Measurements from ENCODE around the gene CNPY1. TPM values are rescaled to one million over a fixed set of nuclear protein-coding genes. Genes with fewer than 3 reads are reported as not detected.

The CNPY1 gene
- total RNA-seq, 5 donors from 2014 or later (not counting 1 experiment from before 2014, with no cell fraction given), result not detected

DNA sequence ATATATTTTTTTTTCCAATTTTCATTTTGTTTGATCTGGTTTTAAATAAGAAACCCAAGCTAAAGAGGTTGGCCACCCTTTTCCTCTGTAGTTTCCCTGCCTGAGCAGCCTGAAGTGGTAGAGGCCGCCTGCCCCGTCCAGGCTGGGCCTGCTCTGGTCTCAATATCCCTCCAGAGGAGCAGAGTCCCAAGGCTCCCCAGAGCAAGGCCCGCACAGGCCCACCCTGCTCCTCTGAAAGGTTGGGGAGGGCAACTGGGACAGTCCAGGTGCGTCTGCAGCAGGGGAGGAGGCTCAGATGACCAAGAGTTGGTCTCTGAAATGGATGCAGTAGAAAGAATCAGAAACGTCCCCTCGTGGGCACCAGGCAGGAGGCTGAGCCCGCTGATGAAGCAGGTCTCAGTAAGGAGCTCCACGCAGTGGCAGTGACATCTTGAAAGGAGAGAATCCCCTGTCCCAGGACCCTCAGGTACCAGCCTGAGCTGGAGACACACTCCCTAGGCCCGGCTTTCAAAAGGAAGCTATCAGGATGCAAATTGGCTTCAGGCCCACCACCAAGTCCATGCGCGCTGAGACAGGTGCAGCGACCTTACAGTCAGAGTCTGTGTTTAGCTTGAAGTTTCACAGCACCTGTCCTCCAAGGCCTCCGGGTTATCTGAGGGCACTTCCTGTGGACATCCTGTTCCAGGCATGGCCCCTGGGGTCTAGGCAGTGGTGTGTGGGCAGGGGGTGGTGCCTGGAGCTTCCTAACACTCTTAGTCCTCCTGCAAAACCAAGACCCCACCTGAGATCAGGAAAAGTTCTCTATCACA lies 50.7 kb downstream of the CNPY1 start:
- ATAC-seq (replicated peaks in 1 of 4) (no peak), DNase-seq (no peak)
- Histone ChIP-seq H3K27ac (ENCODE audit: low read length) (no peak overlapping the region), H3K4me1 (ENCODE audit: control insufficient read depth in 1 of 2, extremely low read depth in 1 of 2, insufficient read depth in 2 of 2, low read length in 2 of 2) (peaks cover 0 to 13% of the 10 kb centered on the region in 2 experiments), H3K36me3 (ENCODE audit: control insufficient read depth in 2 of 2, extremely low read depth in 1 of 2, insufficient read depth in 1 of 2, low read length in 1 of 2) (no peaks in the 10 kb centered on the region), H3K27me3 (replicated peaks in 1 of 2; ENCODE audit: control insufficient read depth in 2 of 2, extremely low read depth in 1 of 2, insufficient read depth in 2 of 2, low read length in 1 of 2) (peaks cover 8 to 38% of the 10 kb centered on the region in 2 experiments), H3K9me3 (no peaks in the 10 kb centered on the region), H3K4me3 (ENCODE audit: control insufficient read depth in 1 of 2, extremely low read depth in 1 of 2, low read length in 1 of 2) (no peak overlapping the region)
- WGBS (ENCODE audit: insufficient coverage), result 74% methylated on average over 10 of the region's 13 CpGs
- H3K27ac Mint-ChIP-seq, result no peak overlapping the region
- H3K4me1 Mint-ChIP-seq, result peaks cover 8 to 13% (median 10%) of the 10 kb centered on the region in 3 donors
- peaks cover 29 to 44% of the 10 kb centered on the region in 2 donors for H3K27me3 Mint-ChIP-seq
- H3K36me3 Mint-ChIP-seq, result no peaks in the 10 kb centered on the region
- POLR2A ChIA-PET, result no interaction called here
- H3K4me3 Mint-ChIP-seq, result no peak overlapping the region
- H3K9me3 Mint-ChIP-seq, result no peaks in the 10 kb centered on the region
- CTCF ChIA-PET, result no interaction called here

DNA sequence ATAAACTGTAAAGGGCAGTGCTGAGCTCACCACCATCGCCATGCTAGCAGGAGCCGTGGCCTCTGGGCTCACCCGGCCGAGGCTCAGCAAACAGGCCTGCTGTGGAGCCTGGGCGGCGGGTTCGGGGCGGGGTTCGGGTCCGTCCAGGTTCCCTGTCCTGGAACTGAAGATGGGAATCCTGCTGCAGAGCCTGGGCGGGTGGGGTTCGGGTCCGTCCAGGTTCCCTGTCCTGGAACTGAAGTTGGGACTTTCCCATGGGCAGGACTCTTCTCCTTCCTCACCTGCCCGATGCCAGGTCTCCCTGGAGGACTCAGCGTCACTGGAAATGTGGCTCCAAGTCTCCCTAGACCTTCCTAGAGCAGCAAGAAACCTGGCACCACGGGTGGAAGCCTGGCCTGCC lies 51.8 kb downstream of the CNPY1 start:
- Mint-ChIP-seq H3K36me3 (no peaks in the 10 kb centered on the region), H3K4me1 (peaks cover 11 to 21% (median 13%) of the 10 kb centered on the region in 3 donors), H3K4me3 (no peak overlapping the region), H3K27ac (no peak overlapping the region), H3K9me3 (no peaks in the 10 kb centered on the region), H3K27me3 (peaks cover 26 to 49% of the 10 kb centered on the region in 2 donors)
- Histone ChIP-seq H3K36me3 (ENCODE audit: control insufficient read depth in 2 of 2, extremely low read depth in 1 of 2, insufficient read depth in 1 of 2, low read length in 1 of 2) (no peaks in the 10 kb centered on the region), H3K27me3 (replicated peaks in 1 of 2; ENCODE audit: control insufficient read depth in 2 of 2, extremely low read depth in 1 of 2, insufficient read depth in 2 of 2, low read length in 1 of 2) (peaks cover 8 to 49% of the 10 kb centered on the region in 2 experiments), H3K4me1 (ENCODE audit: control insufficient read depth in 1 of 2, extremely low read depth in 1 of 2, insufficient read depth in 2 of 2, low read length in 2 of 2) (peaks cover 0 to 24% of the 10 kb centered on the region in 2 experiments), H3K9me3 (no peaks in the 10 kb centered on the region), H3K4me3 (ENCODE audit: control insufficient read depth in 1 of 2, extremely low read depth in 1 of 2, low read length in 1 of 2) (no peak overlapping the region), H3K27ac (ENCODE audit: low read length) (no peak overlapping the region)
- no peak for DNase-seq
- ChIA-PET POLR2A (no interaction called here), CTCF (no interaction called here)
- no peak for ATAC-seq (replicated peaks in 1 of 4)
- WGBS (ENCODE audit: insufficient coverage), result 86% methylated on average over 16 of the region's 16 CpGs

DNA sequence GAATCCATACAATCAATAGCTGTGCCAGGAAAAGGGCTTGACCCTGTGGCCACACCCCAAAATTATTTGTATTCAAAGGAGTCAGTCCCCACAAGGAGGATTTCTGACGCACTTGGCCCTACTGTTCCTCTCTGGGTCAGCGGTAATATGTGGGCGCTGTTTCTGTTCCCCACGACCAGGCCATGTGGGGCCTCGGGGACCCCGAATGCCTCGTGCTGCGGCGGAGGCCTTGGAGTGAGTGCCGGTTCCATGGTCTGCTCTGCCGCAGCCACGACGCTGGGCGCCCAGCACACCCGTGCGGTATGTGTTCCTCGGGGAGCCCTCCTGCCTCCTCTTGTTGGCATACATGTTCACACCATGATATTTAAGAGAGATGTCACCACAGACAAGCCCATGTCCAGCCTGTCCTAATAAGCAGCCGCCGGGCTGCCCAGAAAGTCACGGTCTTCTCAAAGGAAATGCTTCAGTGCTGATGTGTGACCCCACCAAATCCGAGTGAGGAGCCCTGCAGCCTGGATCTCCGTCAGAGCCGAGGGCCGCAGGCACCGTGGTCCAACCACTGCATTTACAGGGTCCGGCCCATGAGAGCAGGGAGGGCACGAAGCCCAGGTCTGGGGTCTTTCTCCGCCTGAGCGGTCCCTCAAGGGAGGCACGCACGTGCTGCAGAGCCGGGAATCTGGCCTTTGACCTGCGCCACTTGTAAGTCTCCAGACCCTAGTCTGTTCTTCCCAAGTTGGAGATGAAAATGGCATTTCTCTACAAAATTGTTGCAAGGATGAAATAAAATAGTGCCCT lies 52.4 kb downstream of the CNPY1 start:
- WGBS (ENCODE audit: insufficient coverage), result 88% methylated on average over 28 of the region's 33 CpGs
- peaks cover 0 to 24% of the 10 kb centered on the region in 2 experiments for H3K4me1 ChIP-seq (ENCODE audit: control insufficient read depth in 1 of 2, extremely low read depth in 1 of 2, insufficient read depth in 2 of 2, low read length in 2 of 2)
- no peaks in the 10 kb centered on the region for H3K9me3 ChIP-seq
- Mint-ChIP-seq H3K9me3 (no peaks in the 10 kb centered on the region), H3K36me3 (no peaks in the 10 kb centered on the region), H3K27ac (no peak overlapping the region), H3K4me1 (peaks cover 11 to 24% (median 13%) of the 10 kb centered on the region in 3 donors), H3K4me3 (no peak overlapping the region), H3K27me3 (peaks cover 24 to 49% of the 10 kb centered on the region in 2 donors)
- DNase-seq (no peak), ATAC-seq (replicated peaks in 1 of 4) (no peak)
- ChIA-PET CTCF (no interaction called here), POLR2A (no interaction called here)
- no peak overlapping the region for H3K4me3 ChIP-seq (ENCODE audit: control insufficient read depth in 1 of 2, extremely low read depth in 1 of 2, low read length in 1 of 2)
- H3K36me3 ChIP-seq (ENCODE audit: control insufficient read depth in 2 of 2, extremely low read depth in 1 of 2, insufficient read depth in 1 of 2, low read length in 1 of 2), result no peaks in the 10 kb centered on the region
- no peak overlapping the region for H3K27ac ChIP-seq (ENCODE audit: low read length)
- H3K27me3 ChIP-seq (replicated peaks in 1 of 2; ENCODE audit: control insufficient read depth in 2 of 2, extremely low read depth in 1 of 2, insufficient read depth in 2 of 2, low read length in 1 of 2), result peaks cover 9 to 49% of the 10 kb centered on the region in 2 experiments

DNA sequence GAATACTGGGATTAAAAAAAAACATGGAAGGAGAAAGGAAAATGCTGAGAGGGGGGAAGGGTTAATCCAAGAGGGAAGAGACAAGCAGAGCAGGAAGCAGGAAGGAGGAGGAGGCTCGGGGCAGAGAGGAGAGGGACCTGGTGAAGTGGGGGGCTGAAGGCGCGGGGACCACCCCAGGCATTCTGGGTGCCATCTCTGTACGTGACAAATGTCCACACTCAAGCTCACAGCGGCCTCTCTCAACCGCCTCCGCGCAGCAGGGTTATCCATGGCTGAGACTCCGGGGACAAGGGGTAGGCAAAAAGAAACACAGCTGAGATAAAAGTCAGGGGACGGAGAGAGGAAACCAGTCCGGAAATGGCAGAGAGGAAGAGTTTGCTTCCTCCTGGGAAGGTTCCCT lies 54.5 kb downstream of the CNPY1 start:
- Mint-ChIP-seq H3K9me3 (no peaks in the 10 kb centered on the region), H3K4me3 (peak overlapping the region; percentile 58 to 91 (median 66)), H3K4me1 (peaks cover 11 to 27% (median 13%) of the 10 kb centered on the region in 3 donors), H3K36me3 (no peaks in the 10 kb centered on the region), H3K27ac (no peak overlapping the region), H3K27me3 (peaks cover 34 to 56% of the 10 kb centered on the region in 2 donors)
- H3K4me3 ChIP-seq (ENCODE audit: control insufficient read depth in 1 of 2, extremely low read depth in 1 of 2, low read length in 1 of 2), result no peak overlapping the region
- ATAC-seq (replicated peaks in 1 of 4) (no peak), DNase-seq (no peak)
- no peaks in the 10 kb centered on the region for H3K36me3 ChIP-seq (ENCODE audit: control insufficient read depth in 2 of 2, extremely low read depth in 1 of 2, insufficient read depth in 1 of 2, low read length in 1 of 2)
- 61% methylated on average over 7 of the region's 11 CpGs for WGBS (ENCODE audit: insufficient coverage)
- ChIA-PET CTCF (no interaction called here), POLR2A (no interaction called here)
- H3K4me1 ChIP-seq (ENCODE audit: control insufficient read depth in 1 of 2, extremely low read depth in 1 of 2, insufficient read depth in 2 of 2, low read length in 2 of 2), result peaks cover 0 to 24% of the 10 kb centered on the region in 2 experiments
- no peak overlapping the region for H3K27ac ChIP-seq (ENCODE audit: low read length)
- H3K9me3 ChIP-seq, result no peaks in the 10 kb centered on the region
- H3K27me3 ChIP-seq (replicated peaks in 1 of 2; ENCODE audit: control insufficient read depth in 2 of 2, extremely low read depth in 1 of 2, insufficient read depth in 2 of 2, low read length in 1 of 2), result peaks cover 5 to 59% of the 10 kb centered on the region in 2 experiments

DNA sequence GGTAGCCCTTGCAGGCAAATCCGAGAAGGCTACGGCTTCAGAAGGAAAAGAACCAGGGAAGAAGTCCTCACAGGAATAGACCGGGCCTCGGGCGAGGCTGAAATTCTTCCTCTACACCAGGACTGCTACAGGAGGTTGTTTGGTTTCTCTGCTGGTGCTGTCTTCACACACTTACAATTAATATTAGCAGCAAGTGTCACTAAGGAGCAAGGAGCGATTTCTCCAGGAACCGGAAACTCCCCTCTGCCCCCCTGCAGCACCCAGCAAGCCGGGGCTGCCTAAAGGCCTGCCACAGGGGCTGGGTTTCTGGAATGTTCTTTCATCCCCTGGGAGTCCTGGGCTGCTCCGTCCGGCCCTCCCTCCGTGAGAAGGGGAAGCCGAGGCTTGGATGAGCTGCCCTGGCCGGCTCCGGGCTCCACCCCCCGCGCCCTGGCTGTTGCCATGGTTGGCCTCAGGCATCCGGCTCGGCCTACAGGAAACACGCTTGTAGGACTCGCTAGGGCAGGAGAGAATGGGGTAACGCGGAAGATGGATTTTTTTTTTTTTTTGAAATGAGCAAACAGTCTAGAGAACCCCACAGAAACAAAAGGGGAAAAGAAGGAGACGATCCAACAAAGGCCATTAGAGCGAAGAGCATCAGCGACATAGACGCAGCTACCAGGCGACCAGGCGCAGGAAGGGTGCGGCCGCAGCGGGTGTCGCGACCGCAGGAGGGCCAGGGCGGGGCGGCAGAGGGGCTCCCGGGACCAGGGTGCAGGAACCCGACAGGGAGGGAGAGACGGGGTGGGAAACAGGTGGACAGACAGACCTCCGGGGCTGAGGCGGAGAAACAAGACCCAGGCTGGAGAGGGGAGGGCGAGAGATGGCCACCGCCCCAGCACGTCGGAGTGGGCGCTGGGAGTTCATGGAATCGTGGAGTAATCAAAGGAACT lies 55.4 kb downstream of the CNPY1 start:
- Mint-ChIP-seq H3K4me1 (peaks cover 11 to 27% (median 13%) of the 10 kb centered on the region in 3 donors), H3K4me3 (peak overlapping the region; percentile 73 to 91 (median 85)), H3K27me3 (peaks cover 39 to 55% of the 10 kb centered on the region in 2 donors), H3K27ac (peak overlapping the region; percentile 26 to 55), H3K36me3 (no peaks in the 10 kb centered on the region), H3K9me3 (no peaks in the 10 kb centered on the region)
- Histone ChIP-seq H3K4me1 (ENCODE audit: control insufficient read depth in 1 of 2, extremely low read depth in 1 of 2, insufficient read depth in 2 of 2, low read length in 2 of 2) (peaks cover 0 to 24% of the 10 kb centered on the region in 2 experiments), H3K27ac (ENCODE audit: low read length) (no peak overlapping the region), H3K4me3 (ENCODE audit: control insufficient read depth in 1 of 2, extremely low read depth in 1 of 2, low read length in 1 of 2) (peak overlapping the region; percentile 48 to 57), H3K9me3 (no peaks in the 10 kb centered on the region), H3K27me3 (replicated peaks in 1 of 2; ENCODE audit: control insufficient read depth in 2 of 2, extremely low read depth in 1 of 2, insufficient read depth in 2 of 2, low read length in 1 of 2) (peaks cover 5 to 52% of the 10 kb centered on the region in 2 experiments), H3K36me3 (ENCODE audit: control insufficient read depth in 2 of 2, extremely low read depth in 1 of 2, insufficient read depth in 1 of 2, low read length in 1 of 2) (no peaks in the 10 kb centered on the region)
- WGBS (ENCODE audit: insufficient coverage), result 33% methylated on average over 36 of the region's 47 CpGs
- peak in 9 of 35 experiments; percentile 10 to 35 (median 15) for DNase-seq
- peak; percentile 62 to 83 (median 66) for ATAC-seq (replicated peaks in 1 of 4)
- CTCF ChIA-PET, result interaction anchor here in 1 of 2 donors (0.7 kb wide), 1 partner anchor 1759 kb away, joined by 4 read pairs; no protein-coding TSS in a partner anchor
- POLR2A ChIA-PET, result no interaction called here
